HG03045 (cell line): ENCODE results near the gene METAP1D.

ENCODE experiments used
- ATAC-seq: cut with Tn5 transposase; IDR thresholded peaks from one replicate; pipeline ENCODE4 v1.9.1; 2021; ENCODE audit warnings: mild to moderate bottlenecking, moderate library complexity; ENCODE audit not compliant: unreplicated experiment

The METAP1D gene

DNA sequence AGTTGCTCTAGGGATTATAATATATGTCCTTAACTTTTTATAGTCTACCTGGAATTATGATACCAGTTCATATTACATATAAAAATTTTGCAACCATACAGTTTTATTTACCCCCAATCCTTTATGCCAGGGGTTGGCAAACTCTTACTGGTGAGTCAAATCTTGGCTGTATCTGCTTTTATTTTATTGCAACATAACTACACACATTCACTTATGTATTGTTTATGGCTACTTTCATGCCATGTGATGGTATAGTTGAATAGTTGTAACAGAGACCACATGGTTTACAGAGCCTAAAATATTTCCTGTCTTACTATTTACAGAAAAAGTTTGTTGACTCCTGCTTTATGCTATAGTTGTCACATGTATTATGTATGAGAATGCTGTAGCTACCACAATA lies 128.7 kb downstream of the METAP1D start:
- ATAC-seq = no peak

DNA sequence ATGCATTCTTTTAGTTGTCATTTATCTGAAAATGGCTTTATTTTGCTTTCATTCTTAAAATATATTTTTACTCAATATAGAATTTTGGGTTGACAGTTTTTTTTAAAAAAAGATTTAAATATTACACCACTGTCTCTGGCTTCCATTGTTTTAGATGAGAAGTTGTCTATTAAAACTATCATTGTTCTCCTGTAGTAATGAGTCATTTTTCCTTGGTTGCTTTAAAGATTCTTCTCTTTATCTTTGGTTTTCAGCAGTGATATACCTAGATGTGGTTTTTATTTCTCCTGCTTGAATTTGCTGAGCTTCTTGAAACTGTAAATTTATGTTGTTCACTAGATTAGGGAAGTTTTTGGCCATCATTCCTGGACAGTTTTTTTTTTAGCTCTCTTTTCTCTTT lies 129.7 kb downstream of the METAP1D start:
- no peak for ATAC-seq
